ENCODE results near the gene LRRN2. TPM values are rescaled to one million over a fixed set of nuclear protein-coding genes. Genes with fewer than 3 reads are reported as not detected.

The LRRN2 gene
- total and polyA plus RNA-seq, 11 donors = 0.65 to 4.2 (median 1.5) TPM

DNA sequence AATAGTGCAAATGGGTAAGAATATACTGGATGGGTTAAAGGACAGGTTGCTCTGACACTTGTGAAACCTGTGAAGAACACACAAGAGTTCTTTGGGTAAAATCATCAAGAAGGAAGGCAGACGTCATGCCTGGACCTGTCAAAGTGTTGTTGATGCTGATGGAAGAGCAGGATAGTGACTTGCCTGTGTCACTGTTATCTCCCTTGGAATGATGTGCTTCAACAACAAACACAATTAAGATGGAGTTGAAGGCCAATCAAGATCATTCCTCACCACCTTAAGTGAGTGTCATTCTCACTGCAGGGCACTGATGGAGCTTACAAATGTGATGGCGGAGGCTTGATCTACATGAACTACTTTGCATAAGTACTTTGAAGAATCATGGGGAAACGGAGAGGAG, 73.2 kb downstream of the LRRN2 start:
- H3K36me3 ChIP-seq = no peaks in the 10 kb centered on the region

DNA sequence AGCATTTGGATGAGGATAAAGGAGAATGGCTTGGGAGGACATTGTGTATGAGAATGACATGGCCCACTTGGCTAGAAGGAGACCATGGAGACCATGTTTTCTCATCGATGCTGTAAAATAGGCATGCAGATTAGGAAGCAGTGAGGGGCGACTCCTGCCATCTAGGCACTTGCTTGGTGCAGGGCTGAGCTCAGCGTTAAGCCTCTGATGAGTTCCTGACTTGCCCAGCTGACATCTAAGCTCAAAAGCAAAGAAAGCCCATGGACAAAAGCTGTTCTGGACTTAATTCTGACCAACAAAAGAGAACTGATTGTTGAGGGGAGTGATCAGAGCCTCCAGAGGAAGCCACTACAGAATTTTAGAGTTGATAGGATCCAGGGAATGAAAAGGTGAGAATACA, 74.5 kb downstream of the LRRN2 start:
- no peak for ATAC-seq
- Histone ChIP-seq H3K27me3 (peaks cover 0 to 24% (median 0%) of the 10 kb centered on the region in 9 donors), H3K27ac (no peak overlapping the region), H3K4me1 (no peaks in the 10 kb centered on the region), H3K4me3 (no peak overlapping the region), H3K36me3 (no peaks in the 10 kb centered on the region), H3K9me3 (no peaks in the 10 kb centered on the region)
- TF ChIP-seq, protein P1, sequence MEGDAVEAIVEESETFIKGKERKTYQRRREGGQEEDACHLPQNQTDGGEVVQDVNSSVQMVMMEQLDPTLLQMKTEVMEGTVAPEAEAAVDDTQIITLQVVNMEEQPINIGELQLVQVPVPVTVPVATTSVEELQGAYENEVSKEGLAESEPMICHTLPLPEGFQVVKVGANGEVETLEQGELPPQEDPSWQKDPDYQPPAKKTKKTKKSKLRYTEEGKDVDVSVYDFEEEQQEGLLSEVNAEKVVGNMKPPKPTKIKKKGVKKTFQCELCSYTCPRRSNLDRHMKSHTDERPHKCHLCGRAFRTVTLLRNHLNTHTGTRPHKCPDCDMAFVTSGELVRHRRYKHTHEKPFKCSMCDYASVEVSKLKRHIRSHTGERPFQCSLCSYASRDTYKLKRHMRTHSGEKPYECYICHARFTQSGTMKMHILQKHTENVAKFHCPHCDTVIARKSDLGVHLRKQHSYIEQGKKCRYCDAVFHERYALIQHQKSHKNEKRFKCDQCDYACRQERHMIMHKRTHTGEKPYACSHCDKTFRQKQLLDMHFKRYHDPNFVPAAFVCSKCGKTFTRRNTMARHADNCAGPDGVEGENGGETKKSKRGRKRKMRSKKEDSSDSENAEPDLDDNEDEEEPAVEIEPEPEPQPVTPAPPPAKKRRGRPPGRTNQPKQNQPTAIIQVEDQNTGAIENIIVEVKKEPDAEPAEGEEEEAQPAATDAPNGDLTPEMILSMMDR (IDR thresholded peaks at IDR 0.05) = no peak
- no peak for TF ChIP-seq POLR2A (IDR thresholded peaks at IDR 0.05)
- DNase-seq = no peak
- intact Hi-C loops (cut with DNase I) = no loop called here
- 66 to 84% (median 77%) methylated on average over 3 of the region's 3 CpGs for WGBS, 4 donors

More for the DNA sequence above, 73.2 kb downstream of the LRRN2 start:
- Histone ChIP-seq H3K4me1 (no peaks in the 10 kb centered on the region), H3K27me3 (peaks cover 0 to 24% (median 0%) of the 10 kb centered on the region in 9 donors), H3K9me3 (no peaks in the 10 kb centered on the region), H3K4me3 (no peak overlapping the region), H3K27ac (no peak overlapping the region)
- DNase-seq = no peak
- intact Hi-C loops (cut with DNase I) = no loop called here
- ATAC-seq = no peak
- TF ChIP-seq, protein P1 (IDR thresholded peaks at IDR 0.05) = no peak
- no peak for TF ChIP-seq POLR2A (IDR thresholded peaks at IDR 0.05)
- 82 to 93% (median 90%) methylated on average over 3 of the region's 3 CpGs for WGBS, 4 donors

DNA sequence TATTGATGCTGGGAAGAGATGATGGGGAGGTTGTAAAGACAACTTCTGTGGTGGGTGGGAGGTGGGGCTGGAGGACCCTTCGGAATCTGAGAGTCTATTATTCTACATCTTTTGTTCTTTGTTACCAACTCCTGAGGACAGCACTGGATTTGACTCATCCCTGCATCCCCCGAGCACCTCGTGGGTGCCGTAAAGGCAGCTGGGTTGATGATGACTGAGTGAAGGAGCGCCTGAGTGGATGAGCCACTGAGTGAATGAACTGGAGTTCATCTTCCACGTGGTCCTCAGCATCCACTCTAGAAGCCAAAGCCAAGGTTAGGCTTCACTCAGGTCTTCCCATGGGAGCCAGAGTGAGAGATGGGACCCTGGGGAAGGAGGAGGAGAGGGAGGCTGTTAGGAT, 77.6 kb downstream of the LRRN2 start:
- whole genome bisulfite sequencing, 4 donors = 77 to 85% (median 84%) methylated on average over 6 of the region's 6 CpGs
- Histone ChIP-seq H3K27ac (no peak overlapping the region), H3K9me3 (no peaks in the 10 kb centered on the region), H3K27me3 (peaks cover 0 to 17% (median 0%) of the 10 kb centered on the region in 9 donors), H3K36me3 (no peaks in the 10 kb centered on the region), H3K4me3 (no peak overlapping the region), H3K4me1 (no peaks in the 10 kb centered on the region)
- TF ChIP-seq POLR2A (IDR thresholded peaks at IDR 0.05) = no peak
- TF ChIP-seq, protein P1 (IDR thresholded peaks at IDR 0.05) = no peak
- DNase-seq (no peak), ATAC-seq (no peak)
- intact Hi-C loops (cut with DNase I) = no loop called here

DNA sequence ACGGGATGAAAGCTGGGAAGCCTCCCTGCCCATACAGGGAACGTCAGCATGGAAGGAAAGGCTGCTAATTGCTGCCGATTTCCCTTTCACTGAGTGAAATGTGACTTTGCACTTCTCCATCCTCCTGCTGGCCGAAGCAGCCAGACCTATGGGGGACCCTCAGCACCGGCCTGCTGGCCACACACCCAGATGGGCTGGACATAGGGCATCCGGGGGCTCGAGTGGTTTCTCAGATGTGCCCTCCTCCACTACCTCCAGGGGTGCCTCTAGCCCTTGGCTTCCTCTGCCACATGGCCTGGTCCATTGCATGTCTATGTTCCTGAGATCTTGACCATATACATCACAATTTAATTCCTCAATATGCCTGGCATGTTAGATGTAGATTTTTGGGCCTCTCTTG, 79.7 kb downstream of the LRRN2 start:
- no peaks in the 10 kb centered on the region for H3K9me3 ChIP-seq
- no peak for ATAC-seq
- WGBS, 4 donors = 70 to 87% (median 74%) methylated on average over 6 to 7 of the region's 7 CpGs
- no peaks in the 10 kb centered on the region for H3K36me3 ChIP-seq
- TF ChIP-seq POLR2A (IDR thresholded peaks at IDR 0.05) = no peak
- TF ChIP-seq, protein P1 (IDR thresholded peaks at IDR 0.05) = no peak
- H3K27ac ChIP-seq = no peak overlapping the region
- H3K4me3 ChIP-seq = no peak overlapping the region
- H3K4me1 ChIP-seq = no peaks in the 10 kb centered on the region
- no peak for DNase-seq
- intact Hi-C loops (cut with DNase I) = no loop called here
- peaks cover 0 to 22% (median 0%) of the 10 kb centered on the region in 9 donors for H3K27me3 ChIP-seq
